ENCODE results near the gene GRM7.

DNA sequence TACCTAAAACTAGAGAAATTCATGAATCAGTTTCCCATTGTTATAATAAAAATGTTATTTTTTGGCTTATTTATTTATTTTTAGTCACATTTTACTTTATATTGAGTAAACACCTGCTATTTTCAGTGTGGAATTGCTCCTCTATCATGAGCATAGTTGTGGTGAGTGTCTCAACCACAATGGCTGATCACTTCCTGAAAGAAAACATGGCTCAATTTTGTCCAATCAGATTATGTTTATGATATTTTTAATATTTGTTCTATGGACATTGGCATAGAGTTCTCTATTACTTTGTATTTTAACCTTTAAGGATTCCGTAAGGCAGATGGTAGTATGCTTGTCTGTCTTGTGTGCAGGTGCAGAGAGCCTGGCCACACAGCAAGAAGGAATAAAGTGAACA, 16.2 kb upstream of the GRM7 start:
- TF ChIP-seq, protein P1, sequence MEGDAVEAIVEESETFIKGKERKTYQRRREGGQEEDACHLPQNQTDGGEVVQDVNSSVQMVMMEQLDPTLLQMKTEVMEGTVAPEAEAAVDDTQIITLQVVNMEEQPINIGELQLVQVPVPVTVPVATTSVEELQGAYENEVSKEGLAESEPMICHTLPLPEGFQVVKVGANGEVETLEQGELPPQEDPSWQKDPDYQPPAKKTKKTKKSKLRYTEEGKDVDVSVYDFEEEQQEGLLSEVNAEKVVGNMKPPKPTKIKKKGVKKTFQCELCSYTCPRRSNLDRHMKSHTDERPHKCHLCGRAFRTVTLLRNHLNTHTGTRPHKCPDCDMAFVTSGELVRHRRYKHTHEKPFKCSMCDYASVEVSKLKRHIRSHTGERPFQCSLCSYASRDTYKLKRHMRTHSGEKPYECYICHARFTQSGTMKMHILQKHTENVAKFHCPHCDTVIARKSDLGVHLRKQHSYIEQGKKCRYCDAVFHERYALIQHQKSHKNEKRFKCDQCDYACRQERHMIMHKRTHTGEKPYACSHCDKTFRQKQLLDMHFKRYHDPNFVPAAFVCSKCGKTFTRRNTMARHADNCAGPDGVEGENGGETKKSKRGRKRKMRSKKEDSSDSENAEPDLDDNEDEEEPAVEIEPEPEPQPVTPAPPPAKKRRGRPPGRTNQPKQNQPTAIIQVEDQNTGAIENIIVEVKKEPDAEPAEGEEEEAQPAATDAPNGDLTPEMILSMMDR (conservative IDR thresholded peaks at IDR 0.05; ENCODE audit: low read depth, low read length) = no peak
- TF ChIP-seq EZH2 (IDR thresholded peaks at IDR 0.05; ENCODE audit: borderline replicate concordance, low read depth, low read length, poor library complexity, severe bottlenecking) = no peak

All from A673 (cell line).